HCT116 (cell line): ENCODE results near the gene CFAP46. TPM values are rescaled to one million over a fixed set of nuclear protein-coding genes. Genes with fewer than 3 reads are reported as not detected.

ENCODE experiments used
- ATAC-seq: fragments of 200-7000 bp; cut with Tn5 transposase; 2 replicates; pipeline ENCODE4 v1.9.1; 2020; ENCODE audit warnings: mild to moderate bottlenecking, moderate library complexity
- BruUV-seq: library from RNA; stranded (reverse); fragments of 400-500 nt; replicated peaks from 2 replicates; lab custom pipeline; 2021; lab: Mats Ljungman, UMichigan
- CTCF ChIA-PET: fragments of 300-600 bp; sonication (Branson Sonifier 250); formaldehyde crosslinking; loops from one replicate; lab custom pipeline; 2021; ENCODE audit warnings: antibody characterized with exemption; lab: Charles Lee
- POLR2A ChIA-PET: fragments of 300-600, 350-600 bp; sonication (Branson Sonifier 250); formaldehyde crosslinking; loops from one replicate; lab custom pipeline; 2021; ENCODE audit warnings: antibody characterized with exemption; lab: Charles Lee
- RAD21 ChIA-PET, 2 experiments: fragments of 300-600 bp; sonication (Branson Sonifier 250); formaldehyde crosslinking; loops; one replicate each; lab custom pipeline; 2023; ENCODE audit warnings: low total read pairs in 2 of 2; ENCODE audit not compliant: uncharacterized antibody in 2 of 2, unreplicated experiment in 2 of 2, low non-redundant PET in 1 of 2; lab: Charles Lee
- DNase-seq: peaks from one replicate; pipeline ENCODE4 v3.0.0-alpha.2; 2010; ENCODE audit warnings: low read depth, low spot score
- H2AFZ ChIP-seq: fragments of 200-600 bp; shearing (Covaris generic), sonication (generic); 2 replicates; pipeline ENCODE4 v1.6.1; 2017; ENCODE audit warnings: low read depth, mixed run types, mixed read lengths, antibody characterized with exemption, low read length; ENCODE audit not compliant: poor library complexity, severe bottlenecking
- H3K27ac ChIP-seq: 2 replicates; pipeline ENCODE4 v1.5.1; 2012; ENCODE audit warnings: low read depth, low read length
- H3K27me3 ChIP-seq: fragments of 200-600 bp; sonication (generic); 2 replicates; pipeline ENCODE4 v1.6.1; 2016; ENCODE audit warnings: mixed run types, low read length, mixed read lengths; ENCODE audit not compliant: insufficient read depth
- H3K36me3 ChIP-seq, 2 experiments: fragments of 200-500 bp in 1 of 2; fragments of 200-600 bp in 1 of 2; sonication (Bioruptor generic) in 1 of 2; sonication (generic) in 1 of 2; 2 replicates each; pipeline versions ENCODE4 v1.5.1 to v1.6.1; 2014 to 2016; ENCODE audit warnings: low read length in 2 of 2, inconsistent platforms in 1 of 2, mixed read lengths in 1 of 2, mixed run types in 1 of 2; ENCODE audit not compliant: insufficient read depth in 2 of 2, control insufficient read depth in 1 of 2
- H3K4me1 ChIP-seq, 2 experiments: fragments of 200-600 bp in 1 of 2; sonication (generic) in 1 of 2; 2 replicates each; pipeline versions ENCODE4 v1.5.1 to v1.6.1; 2012 to 2017; ENCODE audit warnings: low read length in 2 of 2, inconsistent platforms in 1 of 2, mild to moderate bottlenecking in 1 of 2, mixed read lengths in 1 of 2, mixed run types in 1 of 2, moderate library complexity in 1 of 2; ENCODE audit not compliant: insufficient read depth in 2 of 2, control insufficient read depth in 1 of 2
- H3K4me2 ChIP-seq: fragments of 200-600 bp; sonication (generic); 2 replicates; pipeline ENCODE4 v1.6.1; 2017; ENCODE audit warnings: mixed run types, low read length, mixed read lengths
- H3K4me3 ChIP-seq, 2 experiments: fragments of 200-600 bp in 1 of 2; sonication (generic) in 1 of 2; replicated peaks in 1 of 2; 2 replicates each; pipeline ENCODE4 v1.5.1; 2011 to 2016; ENCODE audit warnings: low read length in 2 of 2, control low read depth in 1 of 2, low read depth in 1 of 2, mild to moderate bottlenecking in 1 of 2, mixed read lengths in 1 of 2, mixed run types in 1 of 2
- H3K79me2 ChIP-seq: fragments of 200-600 bp; sonication (generic); 2 replicates; pipeline ENCODE4 v1.6.1; 2017; ENCODE audit warnings: mild to moderate bottlenecking, mixed run types, low read length, moderate library complexity, mixed read lengths; ENCODE audit not compliant: insufficient read depth
- H3K9ac ChIP-seq: fragments of 200-600 bp; sonication (generic); 2 replicates; pipeline ENCODE4 v1.6.1; 2016; ENCODE audit warnings: low read length, mixed read lengths
- H3K9me2 ChIP-seq: fragments of 200-600 bp; sonication (generic), shearing (Covaris generic); 2 replicates; pipeline ENCODE4 v1.6.1; 2017; ENCODE audit warnings: mixed run types, mild to moderate bottlenecking, moderate library complexity; ENCODE audit not compliant: insufficient read depth
- H3K9me3 ChIP-seq, 2 experiments: fragments of 200-500 bp in 1 of 2; fragments of 200-600 bp in 1 of 2; sonication (Bioruptor generic) in 1 of 2; sonication (generic) in 1 of 2; 2 replicates each; pipeline ENCODE4 v1.6.1; 2014 to 2017; ENCODE audit warnings: low read length in 2 of 2, mixed read lengths in 2 of 2, inconsistent platforms in 1 of 2, low read depth in 1 of 2, mild to moderate bottlenecking in 1 of 2, mixed run types in 1 of 2, moderate library complexity in 1 of 2; ENCODE audit not compliant: control insufficient read depth in 1 of 2, insufficient read depth in 1 of 2
- H4K20me1 ChIP-seq: fragments of 200-600 bp; sonication (generic), shearing (Covaris generic); 2 replicates; pipeline ENCODE4 v1.6.1; 2017; ENCODE audit warnings: mixed run types, mild to moderate bottlenecking, moderate library complexity; ENCODE audit not compliant: insufficient read depth
- CBX3 ChIP-seq: IDR thresholded peaks from 2 replicates; pipeline ENCODE4 v1.6.1; 2012; ENCODE audit warnings: low read depth
- EGR1 ChIP-seq: IDR thresholded peaks from 2 replicates; pipeline ENCODE4 v1.6.1; 2012; ENCODE audit warnings: low read depth
- ELF1 ChIP-seq: IDR thresholded peaks from 2 replicates; pipeline ENCODE4 v1.6.1; 2012; ENCODE audit warnings: low read depth, borderline replicate concordance
- EZH2 ChIP-seq: fragments of 200-600 bp; sonication (generic); IDR thresholded peaks from 2 replicates; pipeline ENCODE4 v1.6.1; 2017; ENCODE audit warnings: antibody characterized with exemption, mixed run types
- FOSL1 ChIP-seq: IDR thresholded peaks from 2 replicates; pipeline ENCODE4 v1.6.1; 2012; ENCODE audit warnings: low read depth
- JUND ChIP-seq: IDR thresholded peaks from 2 replicates; pipeline ENCODE4 v1.6.1; 2012
- POLR2AphosphoS5 ChIP-seq: IDR thresholded peaks from 2 replicates; pipeline ENCODE4 v1.6.1; 2011; ENCODE audit warnings: mild to moderate bottlenecking, low read depth, low read length, moderate library complexity
- RAD21 ChIP-seq: IDR thresholded peaks from 2 replicates; pipeline ENCODE4 v1.6.1; 2012; ENCODE audit warnings: low read depth, mild to moderate bottlenecking
- TCF7L2 ChIP-seq: IDR thresholded peaks from 2 replicates; pipeline ENCODE4 v1.7.0; 2011; ENCODE audit warnings: borderline replicate concordance, inconsistent platforms; ENCODE audit not compliant: insufficient read depth, insufficient read length; ENCODE audit errors: extremely low read depth
- ZNF274 ChIP-seq: fragments of 200-500 bp; sonication (Bioruptor generic); IDR thresholded peaks from 2 replicates; pipeline ENCODE4 v1.6.1; 2014; ENCODE audit warnings: mild to moderate bottlenecking, low read depth, low read length, inconsistent platforms
- intact Hi-C: fragments of 100-400 bp; cut with micrococcal nuclease; formaldehyde crosslinking; loops from 2 replicates; pipeline ENCODE4 v1.10.0; 2022
- total RNA-seq: library from RNA; stranded (reverse); gene quantifications from one replicate; pipeline ENCODE4 v1.2.1, GENCODE V29; 2021; ENCODE audit not compliant: unreplicated experiment
- TF ChIP-seq, protein P1 (sequence below), 3 experiments: fragments of 200-600 bp in 1 of 3; sonication (generic) in 1 of 3; IDR thresholded peaks in 2 of 3; conservative IDR thresholded peaks in 1 of 3; 2 replicates each; pipeline ENCODE4 v1.5.1; 2012 to 2017; ENCODE audit warnings: low read depth in 2 of 3, low read length in 2 of 3, antibody characterized with exemption in 1 of 3, borderline replicate concordance in 1 of 3, control low read depth in 1 of 3, mild to moderate bottlenecking in 1 of 3, mixed read lengths in 1 of 3, mixed run types in 1 of 3, moderate library complexity in 1 of 3; ENCODE audit not compliant: insufficient read depth in 1 of 3
- TF ChIP-seq, protein P2 (sequence below): IDR thresholded peaks from 2 replicates; pipeline ENCODE4 v1.6.1; 2012
- TF ChIP-seq, protein P3 (sequence below): IDR thresholded peaks from 2 replicates; pipeline ENCODE4 v1.6.1; 2011; ENCODE audit warnings: mild to moderate bottlenecking, low read length, moderate library complexity; ENCODE audit not compliant: insufficient replicate concordance; ENCODE audit errors: extremely low read depth

CFAP46 gene
- total RNA-seq, 1 experiment from 2014 or later: 1.4 TPM

DNA sequence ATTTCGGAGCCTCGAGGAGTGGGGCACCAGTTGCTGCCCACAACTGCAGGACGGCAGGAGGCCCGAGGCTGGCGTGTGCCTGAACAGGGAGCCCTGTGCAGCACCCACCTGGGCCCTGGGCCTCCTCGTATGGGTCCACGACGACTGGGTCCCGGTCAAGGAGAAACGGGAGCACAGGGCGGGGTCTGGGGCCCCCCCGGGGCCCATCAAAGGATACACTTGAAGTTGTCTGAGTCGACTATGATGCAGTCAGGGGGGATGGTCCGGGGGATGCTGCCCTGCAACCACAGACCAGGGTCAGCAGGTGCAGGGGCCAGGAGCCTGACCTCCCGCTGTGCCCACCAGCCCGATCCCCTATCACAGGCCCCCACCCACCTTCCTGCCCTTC is 127.9 kb downstream of the CFAP46 start:
- BruUV-seq: no TSS peak
- Histone ChIP-seq H2AFZ (no peak overlapping the region), H3K9ac (no peak overlapping the region), H3K27ac (no peak overlapping the region), H3K9me3 (no peaks in the 10 kb centered on the region), H3K27me3 (no peaks in the 10 kb centered on the region), H3K4me2 (no peak overlapping the region), H3K4me1 (no peaks in the 10 kb centered on the region), H4K20me1 (no peaks in the 10 kb centered on the region), H3K36me3 (no peaks in the 10 kb centered on the region), H3K4me3 (no peak overlapping the region), H3K9me2 (no peaks in the 10 kb centered on the region), H3K79me2 (no peaks in the 10 kb centered on the region)
- CTCF ChIA-PET: no interaction called here
- DNase-seq (no peak), ATAC-seq (no peak)
- TF ChIP-seq RAD21 (no peak), CBX3 (no peak), ZNF274 (no peak), TCF7L2 (no peak), POLR2AphosphoS5 (no peak), EGR1 (no peak), EZH2 (no peak), FOSL1 (no peak), JUND (no peak), ELF1 (no peak)
- TF ChIP-seq, protein P1, sequence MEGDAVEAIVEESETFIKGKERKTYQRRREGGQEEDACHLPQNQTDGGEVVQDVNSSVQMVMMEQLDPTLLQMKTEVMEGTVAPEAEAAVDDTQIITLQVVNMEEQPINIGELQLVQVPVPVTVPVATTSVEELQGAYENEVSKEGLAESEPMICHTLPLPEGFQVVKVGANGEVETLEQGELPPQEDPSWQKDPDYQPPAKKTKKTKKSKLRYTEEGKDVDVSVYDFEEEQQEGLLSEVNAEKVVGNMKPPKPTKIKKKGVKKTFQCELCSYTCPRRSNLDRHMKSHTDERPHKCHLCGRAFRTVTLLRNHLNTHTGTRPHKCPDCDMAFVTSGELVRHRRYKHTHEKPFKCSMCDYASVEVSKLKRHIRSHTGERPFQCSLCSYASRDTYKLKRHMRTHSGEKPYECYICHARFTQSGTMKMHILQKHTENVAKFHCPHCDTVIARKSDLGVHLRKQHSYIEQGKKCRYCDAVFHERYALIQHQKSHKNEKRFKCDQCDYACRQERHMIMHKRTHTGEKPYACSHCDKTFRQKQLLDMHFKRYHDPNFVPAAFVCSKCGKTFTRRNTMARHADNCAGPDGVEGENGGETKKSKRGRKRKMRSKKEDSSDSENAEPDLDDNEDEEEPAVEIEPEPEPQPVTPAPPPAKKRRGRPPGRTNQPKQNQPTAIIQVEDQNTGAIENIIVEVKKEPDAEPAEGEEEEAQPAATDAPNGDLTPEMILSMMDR (IDR thresholded peaks at IDR 0.05 in 2 of 3, conservative IDR thresholded peaks at IDR 0.05 in 1 of 3; ENCODE audit: borderline replicate concordance in 1 of 3, insufficient read depth in 1 of 3, low read depth in 2 of 3, low read length in 2 of 3): no peak
- TF ChIP-seq, protein P2, sequence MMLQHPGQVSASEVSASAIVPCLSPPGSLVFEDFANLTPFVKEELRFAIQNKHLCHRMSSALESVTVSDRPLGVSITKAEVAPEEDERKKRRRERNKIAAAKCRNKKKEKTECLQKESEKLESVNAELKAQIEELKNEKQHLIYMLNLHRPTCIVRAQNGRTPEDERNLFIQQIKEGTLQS: no peak
- TF ChIP-seq, protein P3, sequence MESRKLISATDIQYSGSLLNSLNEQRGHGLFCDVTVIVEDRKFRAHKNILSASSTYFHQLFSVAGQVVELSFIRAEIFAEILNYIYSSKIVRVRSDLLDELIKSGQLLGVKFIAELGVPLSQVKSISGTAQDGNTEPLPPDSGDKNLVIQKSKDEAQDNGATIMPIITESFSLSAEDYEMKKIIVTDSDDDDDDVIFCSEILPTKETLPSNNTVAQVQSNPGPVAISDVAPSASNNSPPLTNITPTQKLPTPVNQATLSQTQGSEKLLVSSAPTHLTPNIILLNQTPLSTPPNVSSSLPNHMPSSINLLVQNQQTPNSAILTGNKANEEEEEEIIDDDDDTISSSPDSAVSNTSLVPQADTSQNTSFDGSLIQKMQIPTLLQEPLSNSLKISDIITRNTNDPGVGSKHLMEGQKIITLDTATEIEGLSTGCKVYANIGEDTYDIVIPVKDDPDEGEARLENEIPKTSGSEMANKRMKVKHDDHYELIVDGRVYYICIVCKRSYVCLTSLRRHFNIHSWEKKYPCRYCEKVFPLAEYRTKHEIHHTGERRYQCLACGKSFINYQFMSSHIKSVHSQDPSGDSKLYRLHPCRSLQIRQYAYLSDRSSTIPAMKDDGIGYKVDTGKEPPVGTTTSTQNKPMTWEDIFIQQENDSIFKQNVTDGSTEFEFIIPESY: no peak
- POLR2A ChIA-PET: no interaction called here
- intact Hi-C loops: no loop called here
- RAD21 ChIA-PET: no interaction called here
